Epithelial cell of esophagus (primary cell): Measurements from ENCODE around the gene KIZ.

Source experiments
- DNase-seq: peaks from one replicate; pipeline ENCODE4 v3.0.0; 2010; ENCODE audit warnings: low read depth
- H3K4me3 ChIP-seq: 2 replicates; pipeline ENCODE4 v1.5.1; 2011; ENCODE audit warnings: mild to moderate bottlenecking, low read length, control low read depth
- CTCF ChIP-seq: IDR thresholded peaks from 2 replicates; pipeline ENCODE4 v1.5.1; 2011; ENCODE audit warnings: low read depth, mild to moderate bottlenecking, low read length, control low read depth, inconsistent platforms; ENCODE audit not compliant: insufficient read depth; ENCODE audit errors: missing control alignments

The KIZ gene

GRCh38 chr20:21259346-21259745, 133.5 kb downstream of the KIZ start:
- H3K4me3 ChIP-seq: no peak overlapping the region
- no peak for DNase-seq
- TF ChIP-seq CTCF: no peak

GRCh38 chr20:21262812-21263211, 136.9 kb downstream of the KIZ start:
- peak; percentile 32 for DNase-seq
- H3K4me3 ChIP-seq: no peak overlapping the region
- no peak for TF ChIP-seq CTCF

- DNase-seq: no peak
- no peak for TF ChIP-seq CTCF
- no peak overlapping the region for H3K4me3 ChIP-seq
Measured at GRCh38 chr20:21265261-21266190, 139.6 kb downstream of the KIZ start.

GRCh38 chr20:21266191-21266536, 140.3 kb downstream of the KIZ start:
- TF ChIP-seq CTCF: no peak
- H3K4me3 ChIP-seq: no peak overlapping the region
- DNase-seq: no peak

- H3K4me3 ChIP-seq: no peak overlapping the region
- no peak for DNase-seq
- TF ChIP-seq CTCF: no peak
Measured at GRCh38 chr20:21269772-21270171, 143.9 kb downstream of the KIZ start.

- DNase-seq: no peak
- TF ChIP-seq CTCF: no peak
- no peak overlapping the region for H3K4me3 ChIP-seq
Measured at GRCh38 chr20:21270806-21271205, 144.9 kb downstream of the KIZ start.

GRCh38 chr20:21272279-21272678, 146.4 kb downstream of the KIZ start:
- peak; percentile 14 for DNase-seq
- no peak overlapping the region for H3K4me3 ChIP-seq
- TF ChIP-seq CTCF: no peak
